Measurements from ENCODE around the gene LSM2.
"Not testable (repeated sequence)": the region's sequence is repeated elsewhere in the genome, so short reads cannot be mapped to it uniquely, and the experiment has no call there.

The LSM2 gene

DNA sequence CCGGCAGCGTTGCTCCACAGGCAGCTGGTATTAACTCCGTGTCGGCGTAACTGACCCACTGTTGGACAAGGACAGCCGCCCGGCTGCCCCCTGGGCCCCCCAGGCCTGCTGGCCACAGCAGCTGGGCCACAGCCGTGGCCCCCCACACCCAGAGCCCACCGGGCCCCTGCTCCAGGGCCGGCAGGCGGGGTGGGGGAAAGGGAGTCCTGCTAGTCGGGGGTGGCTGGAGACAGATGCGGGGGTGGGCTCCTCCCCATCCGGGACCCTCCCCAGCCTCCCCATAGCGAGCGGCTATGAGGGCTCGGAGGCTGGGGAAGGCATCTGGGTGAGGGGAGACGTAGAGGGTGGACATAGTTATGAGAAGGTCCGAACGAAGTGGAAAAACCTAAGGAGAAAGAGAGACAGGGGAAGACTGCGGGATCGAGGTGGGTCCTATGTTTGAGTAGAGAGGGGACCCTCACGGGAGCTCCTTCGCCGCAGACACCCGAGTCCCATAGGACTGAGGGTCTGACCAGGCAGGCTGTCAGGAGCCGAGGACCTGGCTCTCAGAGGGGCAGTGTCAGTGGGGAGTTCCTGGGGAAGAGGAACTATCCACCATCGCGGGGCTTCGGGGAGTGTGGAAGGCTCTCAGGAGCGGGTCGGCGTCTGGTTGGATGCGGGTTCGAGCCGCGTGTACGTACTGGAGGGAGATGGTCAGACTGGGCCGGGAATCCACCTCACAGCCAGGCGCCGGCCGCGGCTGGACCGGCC, 11.7 kb downstream of the LSM2 start:
- DNase-seq = no peak

DNA sequence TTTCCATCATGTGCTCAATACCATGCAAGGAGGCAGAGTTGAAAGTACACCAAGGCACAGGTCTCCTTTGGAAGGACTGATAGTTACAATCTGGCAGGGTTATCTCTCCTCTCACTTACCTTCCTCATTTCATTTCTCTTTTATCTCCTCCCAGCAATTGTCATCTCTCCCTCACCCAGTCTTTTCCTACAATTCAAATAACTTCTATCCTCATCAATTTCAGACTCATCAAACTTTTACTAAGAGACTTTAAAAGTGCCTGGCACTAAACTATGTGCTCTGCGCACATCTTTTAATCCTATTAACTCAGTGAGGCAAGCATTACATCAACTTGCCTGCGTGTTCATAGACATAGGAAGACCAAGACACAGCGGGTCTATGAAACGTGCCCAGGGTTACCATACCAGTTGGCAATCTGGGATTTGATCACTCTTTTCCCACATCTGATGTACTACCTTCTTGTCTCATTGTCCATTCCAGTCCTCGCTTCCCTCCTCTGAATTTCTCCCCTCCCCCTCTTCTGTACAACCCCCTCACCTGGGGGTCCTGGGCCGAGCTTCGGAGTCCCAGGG, 12.4 kb downstream of the LSM2 start:
- DNase-seq = no peak

DNA sequence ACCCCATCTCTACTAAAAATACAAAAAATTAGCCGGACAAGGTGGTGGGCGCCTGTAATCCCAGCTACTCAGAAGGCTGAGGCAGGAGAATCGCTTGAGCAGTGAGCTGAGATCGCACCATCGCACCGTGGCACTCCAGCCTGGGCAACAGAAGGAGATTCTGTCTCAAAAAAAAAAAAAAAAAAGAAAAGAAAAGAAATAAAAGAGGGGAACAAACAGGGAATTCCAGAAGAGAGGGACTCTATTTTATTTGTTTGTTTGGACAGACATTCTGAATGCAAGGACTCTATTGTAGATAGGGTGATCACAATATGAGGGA, 12.9 kb downstream of the LSM2 start:
- not testable (repeated sequence) for DNase-seq

DNA sequence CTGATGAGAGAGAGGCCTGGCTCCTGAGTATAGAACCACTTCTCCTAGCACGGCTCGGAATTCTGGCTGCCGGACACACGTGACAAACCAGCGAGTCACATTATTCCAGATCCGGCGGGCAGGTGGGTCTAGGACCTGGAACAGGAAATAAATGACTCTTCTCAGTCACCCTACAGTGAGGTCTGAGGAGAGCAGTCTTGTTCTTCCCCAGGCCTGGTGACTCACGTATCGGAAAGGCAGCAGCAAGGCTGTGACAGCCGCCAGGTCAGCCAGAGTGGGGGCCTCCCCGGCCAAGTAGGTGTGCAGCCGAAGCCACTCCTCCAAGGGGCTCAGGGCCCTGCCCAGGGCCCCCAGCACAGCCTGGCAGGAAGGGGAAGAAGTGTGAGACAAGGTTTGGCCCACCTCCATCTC, 14.0 kb downstream of the LSM2 start:
- DNase-seq = no peak

DNA sequence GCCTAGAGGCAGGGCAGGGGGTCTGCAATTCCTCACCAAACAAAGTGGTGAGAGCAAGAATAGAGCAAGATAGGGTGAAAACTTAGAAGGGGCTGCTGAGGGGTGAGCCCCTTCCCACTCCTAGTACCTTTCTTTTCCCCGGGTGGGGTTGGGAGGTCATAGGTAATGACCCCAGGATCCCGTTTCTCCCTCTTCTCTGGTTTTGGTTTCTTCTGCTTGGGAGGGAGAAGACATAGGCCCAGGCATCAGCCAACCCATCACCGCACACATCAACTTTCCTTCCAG, 14.7 kb downstream of the LSM2 start:
- no peak for DNase-seq

DNA sequence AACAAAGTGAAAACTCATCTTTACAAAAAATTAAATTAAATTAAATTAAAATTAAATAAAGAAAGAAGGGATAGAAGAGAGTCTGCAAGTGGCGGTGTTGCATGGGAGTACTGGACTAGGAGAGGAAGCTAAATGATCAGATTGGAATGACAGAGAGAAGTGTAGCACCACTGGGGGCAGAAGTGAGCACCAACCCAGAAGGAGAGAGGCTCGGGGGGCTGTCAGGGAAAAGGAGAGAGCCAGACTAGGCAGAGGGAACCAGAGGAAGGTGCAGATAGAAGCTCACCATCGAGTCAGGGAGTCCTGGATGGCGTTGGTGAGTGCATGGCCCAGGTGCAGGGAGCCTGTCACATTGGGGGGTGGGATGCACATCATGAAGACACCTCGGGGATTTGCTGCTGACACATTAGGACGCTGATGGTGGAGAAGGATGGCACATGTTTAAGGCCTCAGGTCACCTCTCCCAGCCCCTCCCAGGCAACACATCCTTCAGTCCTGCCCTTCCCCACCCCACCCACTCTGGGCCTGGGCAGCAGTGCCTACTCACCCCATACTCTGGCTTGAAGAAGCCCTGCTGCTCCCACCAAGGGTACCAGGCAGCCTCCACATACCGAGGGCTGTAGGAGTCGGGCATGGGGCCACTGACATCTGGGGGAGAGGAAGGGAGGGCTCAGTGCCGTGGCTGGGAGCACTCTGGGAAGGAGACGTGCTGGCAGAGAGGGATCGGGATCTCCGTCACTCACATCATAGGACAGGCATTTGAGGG, 15.3 kb downstream of the LSM2 start:
- no peak for DNase-seq

DNA sequence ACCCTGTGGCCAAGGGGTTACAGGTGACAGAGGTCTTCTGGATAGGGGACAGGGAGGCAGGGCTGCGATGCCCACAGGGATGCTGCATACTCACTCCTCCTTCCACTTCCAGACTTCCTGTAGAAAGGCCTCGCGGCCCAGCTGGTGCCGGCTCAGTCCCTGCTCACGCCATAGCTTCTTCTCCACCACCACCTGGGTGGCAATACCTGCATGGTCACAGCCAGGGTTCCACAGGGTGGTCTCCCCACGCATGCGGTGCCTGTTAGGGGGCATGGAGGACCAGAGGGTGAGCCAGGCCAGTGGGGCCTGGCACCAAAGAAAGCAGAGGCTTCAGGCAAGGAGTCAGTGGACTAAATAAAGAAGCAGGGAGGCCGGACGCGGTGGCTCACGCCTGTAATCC, 21.3 kb downstream of the LSM2 start:
- no peak for DNase-seq

DNA sequence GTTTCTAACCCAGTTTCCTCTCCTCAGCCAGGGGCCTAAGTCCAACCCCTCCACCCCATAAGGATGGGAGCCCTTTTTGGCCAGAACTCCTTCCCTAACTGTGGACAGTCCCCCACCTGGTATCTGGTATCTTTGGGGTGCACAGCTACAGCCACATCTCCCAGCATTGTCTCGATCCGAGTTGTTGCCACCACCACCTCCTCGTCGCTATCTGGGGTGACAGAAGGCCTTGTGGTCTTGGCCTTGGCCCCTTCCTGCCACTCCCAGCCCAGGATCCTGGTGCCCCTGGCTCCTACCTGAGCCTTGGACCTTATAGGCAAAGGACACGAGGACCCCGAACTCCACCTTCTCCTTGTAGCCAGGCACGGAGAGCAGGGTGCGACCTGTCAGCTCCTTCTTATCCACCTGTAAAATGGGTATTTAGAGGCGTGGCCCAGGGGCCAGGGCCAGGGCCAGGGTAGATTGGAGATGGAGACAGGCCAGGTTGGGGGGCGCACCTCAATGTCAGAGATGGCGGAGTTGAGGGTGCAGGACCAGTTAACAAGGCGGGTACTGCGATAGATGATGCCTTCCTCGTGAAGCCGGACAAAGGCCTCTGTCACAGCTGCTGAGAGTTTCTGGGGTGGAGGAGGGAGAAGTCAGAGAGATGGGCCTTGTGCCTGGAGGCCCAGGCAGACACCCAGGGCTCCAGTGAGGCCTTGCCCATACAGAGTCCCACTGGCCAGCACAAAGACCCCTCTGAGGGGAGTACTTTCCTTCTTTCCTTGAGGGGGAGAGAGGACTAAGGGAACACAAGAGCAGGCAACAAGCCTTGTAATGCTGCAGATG, 22.5 kb downstream of the LSM2 start:
- no peak for DNase-seq

DNA sequence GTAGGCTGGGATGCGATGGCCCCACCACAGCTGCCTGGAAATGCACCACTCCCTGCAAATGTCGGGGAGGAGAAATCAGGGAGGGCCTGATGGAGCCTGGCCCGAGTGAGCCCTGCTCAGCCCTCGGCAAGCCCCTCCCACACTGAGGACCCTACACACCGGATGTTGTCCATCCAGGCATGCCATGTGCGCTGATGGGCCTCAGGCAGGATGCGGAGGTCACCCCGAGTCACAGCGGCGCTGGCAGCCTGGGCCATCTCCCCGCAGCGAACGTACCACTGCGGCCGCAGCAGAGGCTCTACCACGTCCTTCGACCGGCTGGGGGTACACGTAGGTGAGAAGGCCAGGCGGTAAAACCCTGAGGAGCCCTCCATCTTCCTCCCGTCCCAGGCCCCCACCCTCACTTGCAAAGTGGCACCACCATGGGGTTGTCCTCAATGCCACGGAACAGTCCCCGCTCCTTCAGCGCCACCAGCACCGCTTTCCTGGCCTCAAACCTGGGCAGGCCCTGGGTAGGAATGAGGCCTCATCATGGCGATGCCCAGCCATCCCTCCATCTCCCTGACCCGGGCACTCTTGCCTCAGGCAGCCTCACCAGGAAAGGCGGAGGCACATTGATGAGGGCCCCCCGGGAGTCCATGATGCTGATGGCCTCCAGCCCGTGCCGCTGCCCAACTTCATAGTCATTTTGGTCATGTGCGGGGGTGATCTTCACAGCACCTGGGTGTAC, 24.5 kb downstream of the LSM2 start:
- DNase-seq = no peak

DNA sequence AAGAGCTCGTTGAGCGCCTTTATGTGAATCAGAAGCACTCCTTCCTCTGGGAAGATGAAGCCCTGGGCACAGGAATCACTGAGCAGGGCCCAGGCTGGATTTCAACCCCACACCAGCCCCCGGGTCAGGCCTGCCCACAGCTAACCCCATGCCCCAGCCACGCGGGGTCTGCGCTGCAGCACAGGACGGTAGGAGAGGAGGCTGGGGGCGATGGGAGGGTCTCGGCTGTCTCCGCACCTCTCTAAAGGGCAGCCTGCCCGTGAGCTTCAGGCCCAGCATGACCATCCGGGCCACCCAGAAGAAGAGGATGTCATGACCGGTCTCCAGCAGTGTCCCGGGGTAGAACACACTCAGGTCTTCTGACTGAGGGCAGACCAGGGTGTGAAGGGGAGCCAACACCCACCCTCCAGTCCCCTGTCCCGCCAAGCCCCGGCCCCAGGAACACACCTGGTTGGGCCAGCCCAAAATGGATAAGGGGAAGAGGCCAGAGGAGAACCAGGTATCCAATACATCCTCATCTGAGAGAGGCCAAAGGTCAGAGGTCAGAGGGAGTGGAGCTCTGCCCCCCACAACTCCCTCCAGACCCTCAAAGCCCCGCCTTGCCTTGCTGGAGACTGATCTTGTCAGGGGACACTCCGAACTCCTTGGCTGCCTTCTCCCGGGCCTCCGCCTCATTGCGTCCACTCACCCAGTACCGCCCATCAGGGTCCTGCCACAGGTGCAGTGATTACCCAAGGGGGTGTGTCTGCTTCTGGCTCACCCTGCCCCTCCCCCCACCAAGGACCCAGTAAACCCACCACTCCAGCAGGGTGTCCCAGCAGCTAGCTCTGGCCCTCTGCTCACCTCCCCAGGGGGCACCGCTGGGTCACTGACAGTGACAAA, 25.3 kb downstream of the LSM2 start:
- DNase-seq = no peak

DNA sequence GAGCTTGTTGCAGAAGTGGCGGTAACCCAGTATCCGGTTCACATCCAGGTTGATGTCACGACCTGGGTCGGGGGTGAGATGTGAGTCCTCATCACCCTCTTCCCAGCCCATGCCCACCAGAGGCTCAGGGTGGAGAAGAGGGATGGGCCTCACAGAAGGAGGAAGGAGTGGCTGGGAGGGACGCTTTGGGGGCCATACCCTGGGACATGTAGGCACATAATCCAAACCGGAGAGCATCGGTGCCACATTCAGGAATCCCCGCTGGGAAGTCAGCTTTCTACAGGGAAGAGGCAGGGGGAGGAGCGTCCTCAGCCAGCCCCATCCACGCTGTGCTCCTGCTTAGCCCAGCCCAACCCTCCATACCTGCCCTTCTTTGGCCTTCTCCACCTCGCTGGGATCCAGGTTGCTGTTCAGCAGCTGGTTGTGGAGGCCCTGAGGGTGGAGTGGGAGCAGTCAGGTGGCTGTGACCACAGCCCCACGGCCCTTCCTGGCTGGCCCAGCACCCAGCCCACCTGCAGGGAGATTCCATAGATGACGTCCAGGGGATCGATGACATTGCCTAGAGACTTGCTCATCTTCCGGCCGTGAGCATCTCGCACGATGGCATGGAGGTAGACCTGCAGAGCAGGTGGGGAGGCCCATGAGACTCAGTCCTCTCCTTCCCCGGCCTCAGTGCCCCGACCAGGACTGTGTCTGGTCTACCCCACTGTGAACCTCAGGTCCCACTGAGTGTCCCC, 26.1 kb downstream of the LSM2 start:
- DNase-seq = no peak

DNA sequence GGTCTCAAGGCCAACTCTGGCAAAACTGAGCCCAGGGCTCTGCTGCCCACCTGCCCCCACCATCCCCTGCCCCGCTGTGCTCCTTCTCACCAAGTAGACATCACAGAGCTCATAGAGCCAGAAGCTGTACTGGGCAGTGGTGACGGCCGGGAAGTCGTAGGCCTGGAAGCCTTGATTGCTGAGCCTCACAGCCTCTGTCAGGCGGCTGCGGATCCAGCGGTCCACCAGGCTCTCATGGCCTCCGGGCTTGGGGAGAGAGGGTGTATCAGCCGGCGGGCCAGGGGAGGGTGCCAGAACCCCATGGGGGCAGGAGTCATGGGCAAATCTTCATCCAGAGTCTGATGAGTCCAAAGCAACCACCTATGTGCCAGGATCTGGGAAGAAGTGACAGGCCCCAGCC, 26.9 kb downstream of the LSM2 start:
- no peak for DNase-seq

DNA sequence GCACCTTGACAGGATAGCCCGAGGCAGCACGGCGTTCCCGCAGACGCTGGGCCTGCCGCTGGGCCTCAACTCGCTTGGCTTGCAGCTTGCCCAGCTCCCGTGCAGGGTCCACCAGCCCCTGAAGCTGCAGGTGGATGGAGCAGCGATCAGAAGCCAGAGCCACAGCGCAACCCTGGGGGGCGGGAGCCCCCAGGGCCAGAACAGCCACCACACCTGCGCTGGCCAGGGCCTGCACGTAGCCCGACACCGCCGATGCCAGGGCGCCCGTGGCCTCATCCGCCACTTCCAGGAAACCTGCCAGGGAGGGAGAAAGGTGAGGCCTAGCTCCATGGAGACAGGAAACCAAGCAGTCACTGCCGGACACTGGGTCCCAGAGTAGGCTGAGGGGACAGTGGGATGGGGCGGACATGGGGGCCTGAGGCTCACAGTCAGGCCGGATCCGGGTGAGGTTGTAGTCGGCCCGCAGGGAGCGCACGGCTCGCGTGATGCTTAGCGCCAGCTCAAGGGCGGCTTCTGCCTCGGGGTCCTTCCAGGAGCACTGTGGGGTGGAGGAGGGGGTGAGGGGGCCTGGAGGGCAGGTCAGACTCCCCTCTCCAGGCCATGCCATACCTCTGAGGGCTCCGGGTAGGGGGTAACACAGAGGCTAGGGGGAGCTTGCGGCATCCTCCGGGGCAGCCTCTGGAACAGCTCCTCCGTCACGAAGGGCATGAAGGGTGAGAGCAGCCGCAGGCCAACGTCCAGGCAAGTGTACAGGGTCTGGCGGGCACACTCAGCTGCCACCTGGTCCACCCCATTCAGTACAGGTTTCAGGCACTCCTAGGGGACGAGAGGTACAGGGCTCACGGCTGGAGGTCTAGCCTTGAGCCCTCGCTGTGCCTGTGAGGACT, 27.5 kb downstream of the LSM2 start:
- no peak for DNase-seq

DNA sequence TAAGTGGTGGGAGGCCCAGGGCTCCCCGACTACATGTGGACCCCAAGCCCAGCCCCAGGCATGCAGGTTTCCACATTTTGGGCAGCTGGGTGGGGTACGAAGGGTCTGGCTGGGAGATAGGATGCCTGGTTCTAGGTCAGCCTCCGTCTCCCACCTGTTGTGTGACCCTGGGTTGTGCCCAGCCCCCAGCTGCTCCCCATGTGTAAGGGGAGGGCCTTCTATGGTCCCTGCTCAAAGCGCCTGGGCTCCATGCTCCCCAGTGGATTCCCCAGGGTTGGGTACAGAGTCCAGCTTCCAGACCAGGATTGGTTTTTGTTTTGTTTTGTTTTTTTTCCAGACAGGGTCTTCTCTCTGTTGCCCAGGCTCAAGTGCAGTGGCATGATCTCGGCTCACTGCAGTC, 28.6 kb downstream of the LSM2 start:
- DNase-seq = no peak

DNA sequence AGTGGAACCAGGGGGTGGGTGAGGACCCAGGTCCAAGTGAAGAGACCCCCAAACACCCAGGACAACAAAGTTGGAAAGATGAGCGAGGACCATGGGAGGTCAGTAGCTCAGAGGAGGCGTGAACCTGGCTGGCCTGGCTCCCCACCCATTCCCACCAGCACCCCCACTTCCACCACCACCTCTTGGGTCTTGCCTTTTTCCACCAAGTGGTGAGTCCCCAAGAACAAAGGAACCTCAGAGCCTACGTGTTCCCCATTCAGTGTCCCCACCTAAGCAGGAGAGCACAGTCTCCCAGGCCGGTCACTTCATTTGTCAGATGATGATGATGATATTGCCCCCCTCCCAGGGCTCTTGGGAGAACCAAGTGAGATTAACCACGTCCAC, 29.1 kb downstream of the LSM2 start:
- DNase-seq = no peak

DNA sequence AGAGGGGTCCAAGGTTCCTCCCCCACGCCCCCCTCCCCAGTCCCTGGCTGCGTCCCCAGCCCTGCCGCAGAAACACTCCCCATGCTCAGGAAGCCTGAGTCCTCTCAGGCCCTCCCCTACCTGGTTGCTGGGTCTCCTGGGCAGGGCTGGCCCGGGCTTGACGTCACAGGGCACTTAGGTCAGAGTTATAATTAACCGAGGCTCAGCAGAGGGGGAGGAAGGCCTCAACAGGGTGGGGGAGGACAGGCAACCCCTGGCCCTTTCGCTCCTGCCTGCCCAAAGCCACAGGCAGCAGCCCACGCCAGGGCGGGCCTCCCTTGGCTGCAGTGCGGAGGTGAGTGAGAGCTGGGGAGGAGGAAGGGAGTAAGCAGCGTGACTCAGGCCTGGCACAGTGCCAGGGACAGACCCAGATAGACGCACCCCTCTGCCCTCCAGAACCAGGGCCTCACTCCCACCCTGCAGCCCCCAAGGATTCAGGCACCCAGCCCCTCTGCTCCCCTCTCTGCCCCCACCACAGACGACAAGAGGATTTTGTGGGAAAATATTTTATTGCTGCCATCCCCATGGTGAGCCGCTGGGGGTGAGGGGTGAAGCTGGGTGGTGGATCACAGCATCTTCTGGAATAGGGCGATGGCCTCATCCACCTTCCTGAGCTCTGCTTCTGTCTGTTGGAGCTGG, 29.6 kb downstream of the LSM2 start, which contains the start of gene VWA7:
VWA7 (minus strand) TSS at position 340 of the 678 bp plus-strand sequence. CDS start 549 bp downstream, outside the sequence.
- DNase-seq = peak; percentile 68

DNA sequence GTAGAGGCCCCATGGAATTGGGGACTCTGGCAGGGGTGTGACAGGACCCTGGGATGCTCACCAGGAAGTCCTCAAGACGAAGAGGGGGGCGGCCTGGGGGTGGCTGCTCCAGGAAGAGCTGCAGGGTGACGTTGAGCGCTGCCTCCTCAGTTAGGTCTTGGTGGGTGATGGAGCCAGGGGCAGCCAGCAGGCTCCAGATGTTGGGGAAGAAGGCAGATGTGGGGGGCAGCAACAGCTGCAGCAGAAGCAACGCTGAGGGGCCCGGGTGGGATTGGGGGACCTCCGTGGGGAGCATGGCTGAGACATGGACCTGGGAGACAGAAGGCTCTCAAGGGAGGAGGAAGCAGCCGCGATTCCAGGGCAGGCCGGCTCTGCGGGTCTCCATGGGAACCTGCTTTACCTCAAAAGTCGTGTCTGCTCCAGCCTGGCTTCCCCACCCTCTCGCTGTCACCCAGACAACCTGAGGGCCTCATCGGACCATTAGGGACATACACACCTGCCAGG, 30.2 kb downstream of the LSM2 start:
- DNase-seq = no peak

DNA sequence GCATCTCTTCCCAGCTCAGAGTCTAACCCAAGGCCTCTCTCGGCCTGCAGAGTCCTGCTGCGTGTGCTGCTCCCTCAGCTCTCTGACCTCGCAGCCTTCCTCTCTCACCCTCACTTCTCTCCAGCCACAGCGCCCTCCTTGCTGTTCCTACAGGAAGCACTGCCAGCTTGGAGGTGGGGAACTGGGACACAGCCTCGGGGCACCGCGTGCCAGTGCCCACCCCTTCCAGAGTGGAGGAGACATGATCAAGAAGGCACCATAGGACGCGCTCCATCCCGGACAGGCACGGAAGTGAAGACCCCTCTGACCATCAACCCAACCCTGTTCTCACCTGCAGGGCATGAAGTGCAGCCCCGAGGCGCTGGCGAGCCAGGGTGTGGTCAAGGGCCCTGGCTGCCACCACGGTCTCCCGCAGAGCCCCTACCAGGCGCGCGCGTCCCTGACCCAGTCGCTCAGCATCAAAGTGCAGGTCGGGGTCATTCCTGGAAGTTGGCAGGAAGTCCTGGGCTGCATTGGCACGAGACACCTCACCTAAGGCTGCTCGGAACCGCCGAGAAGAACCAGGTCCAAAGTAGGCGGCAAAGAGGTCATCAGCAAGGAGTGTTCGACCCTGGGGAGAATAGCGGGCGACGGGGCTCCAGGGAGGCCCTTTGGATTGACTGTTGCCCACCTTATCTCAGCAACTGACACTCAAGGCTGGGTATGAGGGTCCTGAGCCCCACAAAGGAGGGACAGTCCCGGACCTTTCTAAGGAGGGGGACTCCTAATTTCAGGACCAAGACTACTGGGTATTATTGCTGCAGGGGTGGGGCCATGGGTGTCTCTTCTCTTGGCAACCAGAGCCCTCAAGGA, 30.9 kb downstream of the LSM2 start:
- no peak for DNase-seq
